GM19372 (cell line): Measurements from ENCODE around the gene ACP2.

Experiments
- ATAC-seq: cut with Tn5 transposase; IDR thresholded peaks from one replicate; pipeline ENCODE4 v1.9.1; 2021; ENCODE audit warnings: mild to moderate bottlenecking, low read depth, moderate library complexity; ENCODE audit not compliant: unreplicated experiment

Gene ACP2

GRCh38 chr11:47244448-47245350 is 3.9 kb downstream of the ACP2 start:
- ATAC-seq = no peak

GRCh38 chr11:47243454-47243853 is 5.2 kb downstream of the ACP2 start:
- no peak for ATAC-seq

- no peak for ATAC-seq
Observed at GRCh38 chr11:47242596-47243192, 5.9 kb downstream of the ACP2 start.

GRCh38 chr11:47241841-47242301 is 6.7 kb downstream of the ACP2 start:
- no peak for ATAC-seq

GRCh38 chr11:47239852-47240251 is 8.8 kb downstream of the ACP2 start:
- no peak for ATAC-seq

GRCh38 chr11:47236482-47236881 is 12.1 kb downstream of the ACP2 start:
- no peak for ATAC-seq

GRCh38 chr11:47235163-47235562 is 13.5 kb downstream of the ACP2 start:
- no peak for ATAC-seq

GRCh38 chr11:47234669-47235100 is 13.9 kb downstream of the ACP2 start:
- ATAC-seq = no peak

GRCh38 chr11:47233989-47234668 is 14.5 kb downstream of the ACP2 start:
- ATAC-seq = no peak

- no peak for ATAC-seq
Observed at GRCh38 chr11:47233051-47233450, 15.6 kb downstream of the ACP2 start.

- no peak for ATAC-seq
Observed at GRCh38 chr11:47229161-47229560, 19.5 kb downstream of the ACP2 start.

- ATAC-seq = peak; percentile 67
Observed at GRCh38 chr11:47225552-47226400, 22.8 kb downstream of the ACP2 start.

GRCh38 chr11:47222696-47223095 is 25.9 kb downstream of the ACP2 start:
- no peak for ATAC-seq

GRCh38 chr11:47220401-47220821 is 28.2 kb downstream of the ACP2 start:
- no peak for ATAC-seq

GRCh38 chr11:47216121-47216798 is 32.4 kb downstream of the ACP2 start:
- ATAC-seq = no peak

- no peak for ATAC-seq
Observed at GRCh38 chr11:47215366-47215910, 33.2 kb downstream of the ACP2 start.

GRCh38 chr11:47213950-47214565 is 34.6 kb downstream of the ACP2 start:
- ATAC-seq = peak; percentile 52

GRCh38 chr11:47212938-47213337 is 35.7 kb downstream of the ACP2 start:
- no peak for ATAC-seq

- no peak for ATAC-seq
Observed at GRCh38 chr11:47208628-47209027, 40.0 kb downstream of the ACP2 start.
